AML-193 (cell line): ENCODE results near the gene CYP4X1.
"Not testable (repeated sequence)": the region's sequence is repeated elsewhere in the genome, so short reads cannot be mapped to it uniquely, and the experiment has no call there.

Experiments used
- DNase-seq, 2 experiments: peaks; one replicate each; lab custom pipeline; 2025; lab: John Stamatoyannopoulos, UW

Gene CYP4X1

DNA sequence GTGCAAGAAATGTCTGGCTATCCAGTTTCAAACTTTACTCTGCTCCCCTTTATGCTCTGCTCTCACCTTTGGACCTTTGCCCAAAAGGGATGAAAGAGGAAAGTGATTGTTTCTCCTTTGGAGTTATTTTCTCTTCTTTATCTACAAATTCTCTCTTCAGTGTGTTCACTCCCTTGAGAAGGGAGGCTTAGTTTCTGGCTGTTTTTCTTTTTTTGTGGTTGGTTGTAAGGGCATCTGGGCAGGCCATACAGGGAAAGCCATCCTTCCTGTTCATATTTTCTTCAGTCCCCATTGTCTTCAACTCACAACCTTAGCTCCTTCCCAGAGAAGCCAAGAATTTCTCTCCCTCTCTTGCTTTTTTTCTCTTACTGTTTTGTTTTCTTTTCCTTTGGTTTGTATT lies 46.0 kb downstream of the CYP4X1 start:
- DNase-seq, result not testable (repeated sequence)

DNA sequence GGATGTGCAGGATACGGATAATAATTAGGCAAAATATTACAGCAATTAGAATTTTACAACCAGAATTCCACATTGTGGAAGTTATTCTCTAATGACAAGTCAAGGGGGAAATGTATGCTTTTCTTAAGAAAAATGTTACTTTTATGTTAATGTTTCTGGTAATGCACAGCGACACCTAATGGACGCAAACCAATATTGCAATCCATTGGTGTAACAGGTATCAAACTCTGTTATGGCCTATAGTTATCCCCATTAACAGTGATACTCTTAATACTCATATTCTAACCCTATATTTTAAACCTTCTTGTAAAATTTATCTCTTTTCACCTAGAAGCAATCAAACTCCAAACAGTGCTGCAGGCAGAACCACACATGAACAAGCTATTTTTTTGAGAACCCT lies 65.9 kb downstream of the CYP4X1 start:
- DNase-seq, result not testable (repeated sequence)

DNA sequence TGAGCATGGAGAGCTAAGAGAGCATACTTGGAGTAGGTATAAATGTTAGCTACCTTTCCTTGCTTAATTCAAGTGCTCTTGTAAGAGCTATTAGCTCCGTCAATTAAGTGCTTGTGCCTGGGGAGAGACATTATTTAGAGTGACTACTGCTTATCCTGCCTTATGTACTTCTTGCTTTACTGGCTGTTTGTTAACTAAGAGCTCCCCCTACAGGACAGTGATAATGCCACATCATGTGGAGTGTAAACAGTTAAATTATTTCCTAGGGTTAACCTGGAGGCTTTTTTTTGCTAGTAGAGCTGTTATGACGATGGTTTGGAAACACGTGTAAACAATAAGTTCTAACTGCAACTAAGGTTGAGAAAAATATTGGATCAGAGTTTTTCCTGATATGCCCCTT lies 68.0 kb downstream of the CYP4X1 start:
- DNase-seq, result not testable (repeated sequence)
